Epithelial cell of proximal tubule (primary cell): ENCODE measurements around the gene ARHGAP40. TPM values are rescaled to one million over a fixed set of nuclear protein-coding genes. Genes with fewer than 3 reads are reported as not detected.

Experiments
- DNase-seq: peaks from one replicate; pipeline ENCODE4 v3.0.0-alpha.2; 2011; ENCODE audit warnings: low read depth
- H3K4me3 ChIP-seq: 2 replicates; pipeline ENCODE4 v1.5.1; 2011; ENCODE audit warnings: low read depth, mild to moderate bottlenecking, low read length
- CTCF ChIP-seq: conservative IDR thresholded peaks from 2 replicates; pipeline ENCODE4 v1.5.1; 2012; ENCODE audit warnings: low read depth, mild to moderate bottlenecking, low read length
- total RNA-seq: library from RNA; depleted of rRNA; stranded (reverse); fragments of >200 nt; gene quantifications from 2 replicates; pipeline ENCODE4 v1.2.3, GENCODE V29; 2015

Gene ARHGAP40
- total RNA-seq, 1 donor from 2014 or later: 5.6 TPM

DNA sequence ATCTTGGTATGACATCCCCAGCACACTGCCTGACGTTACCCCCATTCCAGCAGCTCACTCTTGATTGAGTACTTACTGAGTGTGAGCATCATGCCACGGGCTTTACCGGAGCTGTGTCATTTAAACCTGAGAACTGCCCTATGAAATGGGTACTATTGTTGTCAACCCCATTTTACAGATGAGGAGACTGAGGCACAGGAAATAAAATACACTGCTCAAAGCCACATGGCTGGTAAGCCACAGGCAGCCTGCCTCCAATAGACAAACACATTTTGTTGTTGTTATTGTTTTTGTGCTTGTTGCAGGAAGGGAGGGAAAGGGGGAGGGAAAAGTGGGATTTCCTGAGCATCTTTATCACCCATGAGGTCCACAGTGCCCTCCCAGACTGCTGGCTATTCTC is 69.2 kb downstream of the ARHGAP40 start:
- TF ChIP-seq CTCF: no peak
- no peak for DNase-seq
- no peak overlapping the region for H3K4me3 ChIP-seq

DNA sequence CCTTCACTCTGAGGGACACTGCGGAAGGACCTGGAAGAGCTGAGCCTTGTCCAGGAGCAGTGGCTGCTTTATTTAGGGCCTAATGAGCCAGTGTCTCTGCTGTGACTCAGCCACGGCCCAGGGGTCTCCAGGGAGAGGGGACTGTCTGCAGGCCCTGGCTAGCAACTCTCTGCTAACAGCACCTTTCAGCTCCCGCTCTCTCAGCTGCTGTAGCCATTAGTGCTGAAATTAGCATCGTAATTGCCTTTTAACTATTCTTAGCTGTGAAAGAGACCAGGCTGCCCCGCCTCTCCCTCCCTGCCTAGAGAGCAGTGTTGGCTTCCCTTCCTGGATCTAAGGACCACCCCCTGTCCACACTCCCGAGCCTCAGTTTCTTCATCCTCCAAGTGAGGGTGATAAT is 69.6 kb downstream of the ARHGAP40 start:
- H3K4me3 ChIP-seq: no peak overlapping the region
- TF ChIP-seq CTCF: no peak
- DNase-seq: no peak

GRCh38 chr20:38671701-38672292 is 70.2 kb downstream of the ARHGAP40 start:
- TF ChIP-seq CTCF: no peak
- no peak for DNase-seq
- H3K4me3 ChIP-seq: no peak overlapping the region

DNA sequence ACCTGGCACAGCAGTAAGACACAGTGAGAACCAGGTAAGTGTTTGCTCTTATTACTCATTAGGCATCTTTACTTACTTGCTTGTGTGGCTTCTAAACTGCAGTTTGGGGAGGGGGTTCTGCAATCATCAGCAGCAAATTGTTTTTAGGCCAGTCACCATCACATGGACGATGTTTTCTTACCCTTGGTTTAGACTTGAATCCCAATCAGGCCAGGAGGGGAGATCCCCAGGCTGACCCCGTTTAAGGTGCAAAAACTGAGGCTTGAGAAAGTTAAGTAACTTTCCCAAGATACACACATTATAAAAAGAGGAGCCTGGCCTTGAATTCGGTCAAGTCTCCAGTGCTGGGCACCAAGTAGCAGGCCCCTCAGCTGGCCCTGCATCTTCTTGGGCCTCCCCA is 70.9 kb downstream of the ARHGAP40 start:
- TF ChIP-seq CTCF: no peak
- DNase-seq: no peak
- no peak overlapping the region for H3K4me3 ChIP-seq

DNA sequence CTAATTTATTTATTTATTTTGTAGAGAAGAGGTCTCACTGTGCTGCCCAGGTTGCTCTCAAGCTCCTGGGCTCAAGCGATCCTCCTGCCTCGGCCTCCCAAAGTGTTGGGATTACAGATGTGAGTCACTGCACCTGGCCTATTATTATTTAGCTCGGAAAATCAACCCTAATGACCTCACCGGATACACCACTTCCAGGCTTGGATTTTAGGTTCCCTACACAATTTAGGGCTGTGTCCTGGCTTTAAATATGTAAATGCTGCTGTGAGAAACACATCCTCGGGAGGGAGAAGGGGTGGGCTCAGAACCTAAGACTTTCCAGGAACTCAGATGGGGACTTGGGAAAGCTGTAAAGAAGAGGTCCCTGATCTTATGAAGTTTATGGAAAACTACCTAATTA is 71.7 kb downstream of the ARHGAP40 start:
- H3K4me3 ChIP-seq: no peak overlapping the region
- DNase-seq: no peak
- no peak for TF ChIP-seq CTCF

DNA sequence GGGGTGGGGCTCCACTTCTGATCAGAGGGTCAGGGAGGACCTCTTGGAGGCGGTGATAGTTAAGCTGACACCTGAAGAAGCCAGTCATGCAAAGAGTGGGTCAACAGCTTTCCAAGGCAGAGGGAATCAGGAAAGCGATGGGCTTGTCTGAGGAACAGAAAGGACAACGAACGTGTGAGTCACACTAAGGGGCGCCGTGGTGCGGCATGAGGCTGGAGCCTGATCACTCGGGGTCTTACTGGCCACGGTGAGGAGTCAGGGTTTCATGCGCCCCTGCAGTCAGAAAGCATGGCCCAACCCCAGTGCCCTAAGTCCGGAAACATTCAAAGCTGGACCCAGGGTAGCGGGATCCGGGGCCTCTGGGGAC is 72.1 kb downstream of the ARHGAP40 start:
- no peak for DNase-seq
- no peak for TF ChIP-seq CTCF
- H3K4me3 ChIP-seq: peak overlapping the region; percentile 59

GRCh38 chr20:38674092-38674764 is 72.6 kb downstream of the ARHGAP40 start:
- H3K4me3 ChIP-seq: peak overlapping the region; percentile 59
- no peak for DNase-seq
- TF ChIP-seq CTCF: no peak
